ENCODE measurements around the gene BCAP31. TPM values are rescaled to one million over a fixed set of nuclear protein-coding genes. Genes with fewer than 3 reads are reported as not detected.

The BCAP31 gene
- total and polyA plus RNA-seq, 2 donors from 2014 or later: 218 to 246 TPM

DNA sequence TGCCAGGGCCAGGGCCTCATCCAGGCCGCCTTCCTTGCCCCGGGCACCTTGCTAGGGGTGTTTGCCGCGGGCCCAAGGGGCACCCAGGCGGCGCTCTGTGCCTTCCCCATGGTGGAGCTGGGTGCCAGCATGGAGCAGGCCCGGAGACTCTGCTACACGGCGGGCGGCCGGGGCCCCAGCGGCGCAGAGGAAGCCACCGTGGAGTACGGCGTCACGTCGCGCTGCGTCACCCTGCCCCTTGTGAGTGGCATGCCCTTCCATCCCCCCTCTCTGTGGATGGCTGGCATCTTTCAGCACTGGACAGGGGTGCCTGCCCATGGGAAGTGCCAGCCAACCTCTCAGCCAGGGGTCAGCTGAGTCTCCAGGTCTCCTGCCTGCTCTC is 43.5 kb upstream of the BCAP31 start:
- TF ChIP-seq, protein P1, sequence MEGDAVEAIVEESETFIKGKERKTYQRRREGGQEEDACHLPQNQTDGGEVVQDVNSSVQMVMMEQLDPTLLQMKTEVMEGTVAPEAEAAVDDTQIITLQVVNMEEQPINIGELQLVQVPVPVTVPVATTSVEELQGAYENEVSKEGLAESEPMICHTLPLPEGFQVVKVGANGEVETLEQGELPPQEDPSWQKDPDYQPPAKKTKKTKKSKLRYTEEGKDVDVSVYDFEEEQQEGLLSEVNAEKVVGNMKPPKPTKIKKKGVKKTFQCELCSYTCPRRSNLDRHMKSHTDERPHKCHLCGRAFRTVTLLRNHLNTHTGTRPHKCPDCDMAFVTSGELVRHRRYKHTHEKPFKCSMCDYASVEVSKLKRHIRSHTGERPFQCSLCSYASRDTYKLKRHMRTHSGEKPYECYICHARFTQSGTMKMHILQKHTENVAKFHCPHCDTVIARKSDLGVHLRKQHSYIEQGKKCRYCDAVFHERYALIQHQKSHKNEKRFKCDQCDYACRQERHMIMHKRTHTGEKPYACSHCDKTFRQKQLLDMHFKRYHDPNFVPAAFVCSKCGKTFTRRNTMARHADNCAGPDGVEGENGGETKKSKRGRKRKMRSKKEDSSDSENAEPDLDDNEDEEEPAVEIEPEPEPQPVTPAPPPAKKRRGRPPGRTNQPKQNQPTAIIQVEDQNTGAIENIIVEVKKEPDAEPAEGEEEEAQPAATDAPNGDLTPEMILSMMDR (IDR thresholded peaks at IDR 0.05; ENCODE audit: borderline replicate concordance, extremely low read depth, insufficient read depth): no peak
- DNase-seq: peak in 2 of 5 donors; percentile 30 to 58
- intact Hi-C loops (cut with DNase I): loop anchor here (10.0 kb wide), 1 partner anchor 187 kb away; no protein-coding TSS in a partner anchor
- no peaks in the 10 kb centered on the region for H3K27me3 ChIP-seq (ENCODE audit: control insufficient read depth, insufficient read depth, low read length)
- no peak for FAIRE-seq
- no peak overlapping the region for H3K27ac ChIP-seq (ENCODE audit: low read depth in 2 of 2, low read length in 2 of 2)
- H3K4me1 ChIP-seq (ENCODE audit: control insufficient read depth in 2 of 3, insufficient read depth in 2 of 3, low read depth in 1 of 3, low read length in 3 of 3): no peaks in the 10 kb centered on the region
- H3K4me3 ChIP-seq (ENCODE audit: low read length in 3 of 3): no peak overlapping the region
- H3K36me3 ChIP-seq (ENCODE audit: control insufficient read depth in 2 of 3, insufficient read depth in 3 of 3, low read length in 3 of 3): no peaks in the 10 kb centered on the region
- no peak overlapping the region for H3K9ac ChIP-seq (ENCODE audit: low read length in 3 of 3)
- H3K9me3 ChIP-seq (ENCODE audit: control insufficient read depth in 2 of 3, insufficient read depth in 1 of 3, low read length in 3 of 3): no peaks in the 10 kb centered on the region

DNA sequence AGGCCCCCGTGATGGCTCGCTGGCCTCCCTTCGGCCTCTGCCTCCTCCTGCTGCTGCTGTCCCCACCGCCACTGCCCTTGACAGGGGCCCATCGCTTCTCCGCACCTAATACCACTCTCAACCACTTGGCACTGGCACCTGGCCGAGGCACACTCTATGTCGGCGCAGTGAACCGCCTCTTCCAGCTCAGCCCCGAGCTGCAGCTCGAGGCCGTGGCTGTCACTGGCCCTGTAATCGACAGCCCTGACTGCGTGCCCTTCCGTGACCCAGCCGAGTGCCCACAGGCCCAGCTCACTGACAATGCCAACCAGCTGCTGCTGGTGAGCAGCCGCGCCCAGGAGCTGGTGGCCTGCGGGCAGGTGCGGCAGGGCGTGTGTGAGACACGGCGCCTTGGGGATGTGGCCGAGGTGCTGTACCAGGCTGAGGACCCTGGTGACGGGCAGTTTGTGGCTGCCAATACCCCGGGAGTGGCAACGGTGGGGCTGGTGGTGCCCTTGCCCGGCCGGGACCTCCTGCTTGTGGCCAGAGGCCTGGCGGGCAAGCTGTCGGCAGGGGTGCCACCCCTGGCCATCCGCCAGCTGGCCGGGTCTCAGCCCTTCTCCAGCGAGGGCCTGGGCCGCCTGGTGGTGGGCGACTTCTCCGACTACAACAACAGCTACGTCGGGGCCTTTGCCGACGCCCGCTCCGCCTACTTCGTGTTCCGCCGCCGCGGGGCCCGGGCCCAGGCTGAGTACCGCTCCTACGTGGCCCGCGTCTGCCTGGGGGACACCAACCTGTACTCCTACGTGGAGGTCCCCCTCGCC is 42.9 kb upstream of the BCAP31 start:
- no peaks in the 10 kb centered on the region for H3K36me3 ChIP-seq (ENCODE audit: control insufficient read depth in 2 of 3, insufficient read depth in 3 of 3, low read length in 3 of 3)
- peak in 2 of 5 donors; percentile 46 to 69 for DNase-seq
- no peak overlapping the region for H3K9ac ChIP-seq (ENCODE audit: low read length in 3 of 3)
- TF ChIP-seq, protein P1 (IDR thresholded peaks at IDR 0.05; ENCODE audit: borderline replicate concordance, extremely low read depth, insufficient read depth): no peak
- no peak for FAIRE-seq
- no peaks in the 10 kb centered on the region for H3K27me3 ChIP-seq (ENCODE audit: control insufficient read depth, insufficient read depth, low read length)
- no peaks in the 10 kb centered on the region for H3K9me3 ChIP-seq (ENCODE audit: control insufficient read depth in 2 of 3, insufficient read depth in 1 of 3, low read length in 3 of 3)
- intact Hi-C loops (cut with DNase I): loop anchor here (10.0 kb wide), 1 partner anchor 188 kb away; no protein-coding TSS in a partner anchor
- no peak overlapping the region for H3K4me3 ChIP-seq (ENCODE audit: low read length in 3 of 3)
- no peaks in the 10 kb centered on the region for H3K4me1 ChIP-seq (ENCODE audit: control insufficient read depth in 2 of 3, insufficient read depth in 2 of 3, low read depth in 1 of 3, low read length in 3 of 3)
- no peak overlapping the region for H3K27ac ChIP-seq (ENCODE audit: low read depth in 2 of 2, low read length in 2 of 2)

DNA sequence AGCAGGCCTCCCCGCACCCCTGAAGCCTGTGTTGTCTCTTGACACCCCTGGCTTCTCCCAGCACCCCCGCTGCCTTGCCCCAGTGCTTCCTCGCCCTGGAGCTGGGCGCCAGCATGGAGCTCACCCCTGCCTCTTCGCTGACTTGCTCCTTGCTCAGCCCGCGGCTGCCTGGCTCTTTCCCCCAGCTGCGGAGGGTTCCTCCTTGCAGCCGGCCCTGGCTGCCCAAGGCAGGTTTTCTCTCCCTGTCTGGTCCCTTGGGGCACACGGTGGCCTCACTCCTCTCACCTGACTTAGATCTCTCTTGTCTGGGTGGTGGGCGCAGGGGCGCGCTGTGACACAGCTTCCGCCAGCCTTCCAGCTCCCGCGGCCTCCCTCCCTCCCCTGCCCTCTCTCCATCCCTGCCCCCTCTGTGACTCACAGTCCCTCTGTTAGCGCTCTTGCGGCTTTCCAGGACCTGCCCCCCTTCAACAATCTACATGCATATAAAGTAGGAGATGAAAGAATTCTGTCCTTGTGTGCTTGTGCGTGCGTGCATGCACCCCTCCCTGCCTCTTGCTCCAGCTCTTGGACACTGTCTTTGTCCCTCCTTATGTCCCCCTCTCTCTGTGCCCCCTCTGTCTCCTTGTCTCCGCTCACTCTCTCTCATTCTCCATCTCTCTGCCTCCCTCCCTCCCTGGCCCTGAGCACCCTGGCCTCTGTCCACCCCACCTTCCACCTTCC is 42.1 kb upstream of the BCAP31 start:
- Histone ChIP-seq H3K9ac (ENCODE audit: low read length in 3 of 3) (no peak overlapping the region), H3K4me1 (ENCODE audit: control insufficient read depth in 2 of 3, insufficient read depth in 2 of 3, low read depth in 1 of 3, low read length in 3 of 3) (no peaks in the 10 kb centered on the region), H3K36me3 (ENCODE audit: control insufficient read depth in 2 of 3, insufficient read depth in 3 of 3, low read length in 3 of 3) (no peaks in the 10 kb centered on the region), H3K27me3 (ENCODE audit: control insufficient read depth, insufficient read depth, low read length) (no peaks in the 10 kb centered on the region), H3K9me3 (ENCODE audit: control insufficient read depth in 2 of 3, insufficient read depth in 1 of 3, low read length in 3 of 3) (no peaks in the 10 kb centered on the region), H3K4me3 (ENCODE audit: low read length in 3 of 3) (no peak overlapping the region), H3K27ac (ENCODE audit: low read depth in 2 of 2, low read length in 2 of 2) (no peak overlapping the region)
- DNase-seq (peak in 3 of 5 donors; percentile 64 to 68 (median 65)), FAIRE-seq (no peak)
- TF ChIP-seq, protein P1 (IDR thresholded peaks at IDR 0.05; ENCODE audit: borderline replicate concordance, extremely low read depth, insufficient read depth): no peak
- intact Hi-C loops (cut with DNase I): loop anchor here (10.0 kb wide), 1 partner anchor 189 kb away; no protein-coding TSS in a partner anchor

Measured in kidney (tissue), 14 donors.